ENCODE data around the gene TTC19.

- TF ChIP-seq, protein P1, sequence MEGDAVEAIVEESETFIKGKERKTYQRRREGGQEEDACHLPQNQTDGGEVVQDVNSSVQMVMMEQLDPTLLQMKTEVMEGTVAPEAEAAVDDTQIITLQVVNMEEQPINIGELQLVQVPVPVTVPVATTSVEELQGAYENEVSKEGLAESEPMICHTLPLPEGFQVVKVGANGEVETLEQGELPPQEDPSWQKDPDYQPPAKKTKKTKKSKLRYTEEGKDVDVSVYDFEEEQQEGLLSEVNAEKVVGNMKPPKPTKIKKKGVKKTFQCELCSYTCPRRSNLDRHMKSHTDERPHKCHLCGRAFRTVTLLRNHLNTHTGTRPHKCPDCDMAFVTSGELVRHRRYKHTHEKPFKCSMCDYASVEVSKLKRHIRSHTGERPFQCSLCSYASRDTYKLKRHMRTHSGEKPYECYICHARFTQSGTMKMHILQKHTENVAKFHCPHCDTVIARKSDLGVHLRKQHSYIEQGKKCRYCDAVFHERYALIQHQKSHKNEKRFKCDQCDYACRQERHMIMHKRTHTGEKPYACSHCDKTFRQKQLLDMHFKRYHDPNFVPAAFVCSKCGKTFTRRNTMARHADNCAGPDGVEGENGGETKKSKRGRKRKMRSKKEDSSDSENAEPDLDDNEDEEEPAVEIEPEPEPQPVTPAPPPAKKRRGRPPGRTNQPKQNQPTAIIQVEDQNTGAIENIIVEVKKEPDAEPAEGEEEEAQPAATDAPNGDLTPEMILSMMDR (IDR thresholded peaks at IDR 0.05; ENCODE audit: insufficient read depth, low read depth, low read length): no peak
- TF ChIP-seq EZH2 (IDR thresholded peaks at IDR 0.05; ENCODE audit: insufficient read depth, low read length): no peak
Measured at GRCh38 chr17:15955793-15956541, 43.7 kb upstream of the TTC19 start.
